GM12878 (cell line): ENCODE data around the gene CLDN16. TPM values are rescaled to one million over a fixed set of nuclear protein-coding genes. Genes with fewer than 3 reads are reported as not detected.

Source experiments
- ATAC-seq: fragments of 200-7000 bp; cut with Tn5 transposase; 3 replicates; pipeline ENCODE4 v1.9.1; 2020; ENCODE audit warnings: mild to moderate bottlenecking, moderate library complexity
- BruUV-seq: library from RNA; stranded (reverse); fragments of 400-500 nt; replicated peaks from 2 replicates; lab custom pipeline; 2021; lab: Mats Ljungman, UMichigan
- CTCF ChIA-PET: fragments of 300-600 bp; sonication (Branson Sonifier 250); formaldehyde crosslinking; extraction: SDS; loops from one replicate; lab custom pipeline; 2021; ENCODE audit warnings: inconsistent platforms; lab: Yijun Ruan, JAX
- POLR2A ChIA-PET: fragments of 350-600 bp; formaldehyde crosslinking; extraction: SDS; loops from one replicate; lab custom pipeline; 2021; ENCODE audit warnings: inconsistent platforms; lab: Charles Lee
- RAD21 ChIA-PET: fragments of 300-600 bp; sonication (Branson Sonifier 250); formaldehyde crosslinking; loops from one replicate; lab custom pipeline; 2023; ENCODE audit warnings: antibody characterized with exemption; ENCODE audit not compliant: unreplicated experiment; lab: Charles Lee
- SMC1A ChIA-PET: fragments of 300-600 bp; sonication (Branson Sonifier 250); formaldehyde crosslinking; loops from one replicate; lab custom pipeline; 2023; ENCODE audit not compliant: unreplicated experiment, uncharacterized antibody; lab: Charles Lee
- DNase-seq: peaks from one replicate; pipeline ENCODE4 v3.0.0-alpha.2; 2011; ENCODE audit warnings: low read depth, low spot score
- FAIRE-seq: peaks from 3 replicates; lab custom pipeline; 2011; peaks lifted over from hg19 to GRCh38; lab: Jason Lieb, UNC
- H2AFZ ChIP-seq: 2 replicates; pipeline ENCODE4 v1.6.0; 2011; ENCODE audit warnings: low read depth, low read length, control low read depth; ENCODE audit not compliant: control insufficient read depth
- H3K27ac ChIP-seq: 2 replicates; pipeline ENCODE4 v1.5.1; 2011; ENCODE audit warnings: control low read depth; ENCODE audit not compliant: control insufficient read depth, insufficient read depth
- H3K27me3 ChIP-seq, 2 experiments: replicated peaks in 1 of 2; 2 replicates each; pipeline versions ENCODE4 v1.6.0 to v1.6.1; 2011; ENCODE audit warnings: low read length in 1 of 2; ENCODE audit not compliant: control insufficient read depth in 2 of 2, insufficient read depth in 2 of 2
- H3K36me3 ChIP-seq, 2 experiments: 2 replicates each; pipeline ENCODE4 v1.5.1; 2011; ENCODE audit warnings: low read length in 1 of 2; ENCODE audit not compliant: control insufficient read depth in 2 of 2, insufficient read depth in 2 of 2
- H3K4me1 ChIP-seq: 2 replicates; pipeline ENCODE4 v1.6.1; 2011; ENCODE audit warnings: mild to moderate bottlenecking, low read length, moderate library complexity, mixed read lengths; ENCODE audit not compliant: control insufficient read depth, insufficient read depth
- H3K4me2 ChIP-seq: 2 replicates; pipeline ENCODE4 v1.6.0; 2011; ENCODE audit warnings: control low read depth; ENCODE audit not compliant: control insufficient read depth, insufficient read depth
- H3K4me3 ChIP-seq: fragments of 200-600 bp; sonication (generic); 2 replicates; pipeline ENCODE4 v1.5.1; 2016
- H3K79me2 ChIP-seq: 2 replicates; pipeline ENCODE4 v1.6.0; 2011; ENCODE audit warnings: low read length; ENCODE audit not compliant: control insufficient read depth, insufficient read depth
- H3K9ac ChIP-seq: 2 replicates; pipeline ENCODE4 v1.8.0; 2011; ENCODE audit warnings: low read length, control low read depth, mixed read lengths; ENCODE audit not compliant: control insufficient read depth, insufficient read depth
- H3K9me3 ChIP-seq: replicated peaks from 3 replicates; pipeline ENCODE4 v1.5.1; 2011; ENCODE audit warnings: mild to moderate bottlenecking, low read length; ENCODE audit not compliant: control insufficient read depth, insufficient read depth
- H4K20me1 ChIP-seq: 2 replicates; pipeline ENCODE4 v1.6.0; 2011; ENCODE audit not compliant: control insufficient read depth, insufficient read depth
- BACH1 ChIP-seq: fragments of 450-650 bp; IDR thresholded peaks from 2 replicates; pipeline ENCODE4 v1.6.1; 2017; ENCODE audit warnings: mild to moderate bottlenecking, borderline replicate concordance
- BRCA1 ChIP-seq: IDR thresholded peaks from 2 replicates; pipeline ENCODE4 v1.6.1; 2011; ENCODE audit warnings: low read depth, low read length, improper control_type of control experiment
- CEBPZ ChIP-seq: fragments of 150-350 bp; IDR thresholded peaks from 2 replicates; pipeline ENCODE4 v1.6.1; 2016; ENCODE audit warnings: low read depth, low read length
- FOXK2 ChIP-seq: fragments of 450-650 bp; IDR thresholded peaks from 2 replicates; pipeline ENCODE4 v1.6.1; 2017; ENCODE audit warnings: mild to moderate bottlenecking, moderate library complexity
- HSF1 ChIP-seq: fragments of 150-350 bp; IDR thresholded peaks from 2 replicates; pipeline ENCODE4 v1.6.1; 2014; ENCODE audit warnings: mild to moderate bottlenecking, low read depth, low read length
- LARP7 ChIP-seq: fragments of 450-650 bp; IDR thresholded peaks from 2 replicates; pipeline ENCODE4 v1.6.1; 2017; ENCODE audit warnings: mild to moderate bottlenecking
- NR2C1 ChIP-seq: fragments of 450-650 bp; IDR thresholded peaks from 2 replicates; pipeline ENCODE4 v1.6.1; 2017; ENCODE audit warnings: antibody characterized with exemption, mild to moderate bottlenecking, moderate library complexity
- RUNX3 ChIP-seq: IDR thresholded peaks from 2 replicates; pipeline ENCODE4 v1.6.1; 2012; ENCODE audit warnings: low read length, inconsistent platforms
- WRNIP1 ChIP-seq: IDR thresholded peaks from 2 replicates; pipeline ENCODE4 v1.6.1; 2011; ENCODE audit warnings: low read depth, low read length, improper control_type of control experiment, borderline replicate concordance
- YBX1 ChIP-seq: fragments of 450-650 bp; IDR thresholded peaks from 2 replicates; pipeline ENCODE4 v1.6.1; 2016; ENCODE audit warnings: antibody characterized with exemption
- ZBTB4 ChIP-seq: fragments of 450-650 bp; formaldehyde crosslinking; IDR thresholded peaks from 2 replicates; pipeline ENCODE4 v1.4.0; 2022; ENCODE audit warnings: mild to moderate bottlenecking, moderate library complexity
- in situ Hi-C: fragments of 300-500 bp; cut with MboI; formaldehyde crosslinking; loops from 9 replicates; pipeline ENCODE4 v1.14.3; 2018; ENCODE audit warnings: mixed read lengths
- intact Hi-C: fragments of 100-400 bp; cut with micrococcal nuclease; formaldehyde crosslinking; loops from one replicate; pipeline ENCODE4 v1.14.2; 2022; ENCODE audit not compliant: unreplicated experiment
- polyA plus RNA-seq, 11 experiments: library from polyadenylated mRNA; depleted of rRNA in 4 of 11; unstranded in 6 of 11; stranded (reverse) in 5 of 11; fragments of >200 nt; fragmentation: Nextera tagmentation in 4 of 11; fragmentation: Illumina TruSeq in 1 of 11; extraction: Ambion mirVana in 4 of 11; extraction: Trizol in 1 of 11; gene quantifications; 1 replicate in 1 of 11; 2 replicates in 10 of 11; pipeline versions ENCODE4 v1.2.1 to v1.2.3, GENCODE V29; 2011 to 2016; ENCODE audit warnings: inconsistent platforms in 2 of 11, missing spikeins in 2 of 11, low read depth in 1 of 11
- total RNA-seq, 4 experiments: library from RNA; depleted of rRNA in 3 of 4; stranded (reverse); fragments of >200 nt in 3 of 4; fragmentation: Illumina TruSeq in 1 of 4; extraction: Trizol in 1 of 4; gene quantifications; 2 replicates each; pipeline versions ENCODE4 v1.2.1 to v1.2.3, GENCODE V29; 2013 to 2021

CLDN16 gene
- total and polyA plus RNA-seq, 10 of the 15 experiments (the other 5 are each of a cell fraction or from before 2014, with no cell fraction given) = 3.2 to 26.6 (median 4.0) TPM

GRCh38 chr3:190368881-190369280 lies 19.1 kb upstream of the CLDN16 start:
- no peaks in the 10 kb centered on the region for H3K36me3 ChIP-seq
- H2AFZ ChIP-seq = no peak overlapping the region
- ChIA-PET CTCF (interaction anchor here (2.2 to 2.3 kb wide), 2 partner anchors 8 to 15 kb away, joined by 6 to 16 read pairs; no protein-coding TSS in a partner anchor), RAD21 (interaction anchor here (1.5 kb wide), 1 partner anchor 47 kb away, joined by 4 read pairs; the partner anchor contains the start of gene CLDN1), SMC1A (no interaction called here), POLR2A (interaction anchor here (1.1 kb wide), 1 partner anchor 17 kb away, joined by 3 read pairs; no protein-coding TSS in a partner anchor)
- no peak overlapping the region for H3K9ac ChIP-seq
- in situ Hi-C loops (no loop called here), intact Hi-C loops (no loop called here)
- no peak overlapping the region for H3K4me3 ChIP-seq
- TF ChIP-seq FOXK2 = no peak
- TF ChIP-seq LARP7 = no peak
- TF ChIP-seq BACH1 = no peak
- no peak for TF ChIP-seq YBX1
- TF ChIP-seq WRNIP1 = no peak
- no peak for TF ChIP-seq HSF1
- no peak for TF ChIP-seq NR2C1
- no peak for TF ChIP-seq BRCA1
- no peak for TF ChIP-seq RUNX3
- TF ChIP-seq ZBTB4 (CRISPR knock-in tag) = no peak
- TF ChIP-seq CEBPZ = no peak
- no peaks in the 10 kb centered on the region for H4K20me1 ChIP-seq
- FAIRE-seq (no peak), ATAC-seq (no peak), DNase-seq (no peak)
- H3K4me2 ChIP-seq = no peak overlapping the region
- H3K4me1 ChIP-seq = no peaks in the 10 kb centered on the region
- no peaks in the 10 kb centered on the region for H3K27me3 ChIP-seq
- H3K27ac ChIP-seq = no peak overlapping the region
- no peaks in the 10 kb centered on the region for H3K9me3 ChIP-seq
- no peaks in the 10 kb centered on the region for H3K79me2 ChIP-seq
- no TSS peak for BruUV-seq
